IMR-90 (cell line): Measurements from ENCODE around the gene JAK1. TPM values are rescaled to one million over a fixed set of nuclear protein-coding genes. Genes with fewer than 3 reads are reported as not detected.

ENCODE experiments used
- ATAC-seq: fragments of 200-7000 bp; cut with Tn5 transposase; 2 replicates; pipeline ENCODE4 v1.9.1; 2020; ENCODE audit warnings: low read depth, mild to moderate bottlenecking, moderate library complexity
- BruUV-seq: library from RNA; stranded (reverse); fragments of 400-500 nt; replicated peaks from 2 replicates; lab custom pipeline; 2021; lab: Mats Ljungman, UMichigan
- CTCF ChIA-PET: fragments of 300-600 bp; formaldehyde crosslinking; extraction: SDS; loops from one replicate; lab custom pipeline; 2021; ENCODE audit warnings: antibody characterized with exemption; lab: Yijun Ruan, JAX
- POLR2A ChIA-PET: fragments of 300-600 bp; sonication (Branson Sonifier 250); formaldehyde crosslinking; loops from one replicate; lab custom pipeline; 2022; ENCODE audit warnings: antibody characterized with exemption; ENCODE audit not compliant: unreplicated experiment; lab: Charles Lee
- DNase-seq: peaks from one replicate; pipeline ENCODE4 v3.0.0; 2013
- H2AFZ ChIP-seq: replicated peaks from 2 replicates; pipeline ENCODE3; 2013; ENCODE audit warnings: low read length, mild to moderate bottlenecking; ENCODE audit not compliant: poor library complexity
- H2AK5ac ChIP-seq: 2 replicates; pipeline ENCODE4 v1.6.1; 2013; ENCODE audit warnings: low read depth, low read length, inconsistent platforms
- H2AK9ac ChIP-seq: replicated peaks from 2 replicates; pipeline ENCODE3; 2013; ENCODE audit warnings: mild to moderate bottlenecking, low read depth, low read length, moderate library complexity; ENCODE audit not compliant: poor library complexity
- H2BK120ac ChIP-seq: 2 replicates; pipeline ENCODE4 v1.6.1; 2013; ENCODE audit warnings: low read depth, low read length, inconsistent platforms
- H2BK15ac ChIP-seq: 3 replicates; pipeline ENCODE4 v1.6.1; 2013; ENCODE audit warnings: low read depth, low read length, inconsistent platforms
- H2BK20ac ChIP-seq: 2 replicates; pipeline ENCODE4 v1.6.1; 2013; ENCODE audit warnings: low read depth, mild to moderate bottlenecking, inconsistent platforms, low read length, moderate library complexity
- H2BK5ac ChIP-seq: 2 replicates; pipeline ENCODE4 v1.6.1; 2013; ENCODE audit warnings: mild to moderate bottlenecking, low read depth, low read length, inconsistent platforms; ENCODE audit not compliant: poor library complexity, severe bottlenecking
- H3K14ac ChIP-seq: replicated peaks from 2 replicates; pipeline ENCODE4 v1.6.1; 2013; ENCODE audit warnings: low read depth, low read length, inconsistent platforms
- H3K18ac ChIP-seq: 2 replicates; pipeline ENCODE4 v1.6.1; 2013; ENCODE audit warnings: low read depth, low read length, control low read depth
- H3K23ac ChIP-seq: 2 replicates; pipeline ENCODE4 v1.6.1; 2013; ENCODE audit warnings: low read depth, low read length, inconsistent platforms
- H3K27ac ChIP-seq: 2 replicates; pipeline ENCODE4 v1.5.1; 2013; ENCODE audit warnings: mild to moderate bottlenecking, control low read depth, low read length; ENCODE audit not compliant: insufficient read depth
- H3K27me3 ChIP-seq: 2 replicates; pipeline ENCODE4 v1.6.1; 2013; ENCODE audit warnings: low read length; ENCODE audit not compliant: control insufficient read depth, insufficient read depth
- H3K36me3 ChIP-seq: 2 replicates; pipeline ENCODE4 v1.6.1; 2013; ENCODE audit warnings: low read length, mixed read lengths; ENCODE audit not compliant: control insufficient read depth, insufficient read depth
- H3K4ac ChIP-seq: 2 replicates; pipeline ENCODE4 v1.6.1; 2013; ENCODE audit warnings: low read depth, low read length, inconsistent platforms
- H3K4me1 ChIP-seq: 2 replicates; pipeline ENCODE4 v1.6.1; 2013; ENCODE audit warnings: low read length, mixed read lengths; ENCODE audit not compliant: control insufficient read depth, insufficient read depth
- H3K4me2 ChIP-seq: 2 replicates; pipeline ENCODE4 v1.6.1; 2013; ENCODE audit warnings: low read depth, mild to moderate bottlenecking, control low read depth, low read length, moderate library complexity
- H3K4me3 ChIP-seq: 2 replicates; pipeline ENCODE4 v1.5.1; 2013; ENCODE audit warnings: low read depth, mild to moderate bottlenecking, control low read depth, low read length, moderate library complexity; ENCODE audit not compliant: insufficient read depth
- H3K56ac ChIP-seq: 2 replicates; pipeline ENCODE4 v1.6.1; 2013; ENCODE audit warnings: low read length, inconsistent platforms; ENCODE audit not compliant: insufficient read depth; ENCODE audit errors: extremely low read depth
- H3K79me1 ChIP-seq, 2 experiments: 2 replicates each; pipeline ENCODE4 v1.6.1; 2013; ENCODE audit warnings: low read length in 2 of 2, inconsistent platforms in 1 of 2, low read depth in 1 of 2
- H3K9ac ChIP-seq: 2 replicates; pipeline ENCODE4 v1.6.1; 2013; ENCODE audit warnings: low read depth, low read length, control low read depth
- H3K9me1 ChIP-seq: 2 replicates; pipeline ENCODE4 v1.6.1; 2013; ENCODE audit warnings: low read length, inconsistent platforms; ENCODE audit not compliant: insufficient read depth
- H3K9me3 ChIP-seq: 2 replicates; pipeline ENCODE4 v1.6.1; 2013; ENCODE audit warnings: low read length; ENCODE audit not compliant: control insufficient read depth, insufficient read depth
- H4K20me1 ChIP-seq: 2 replicates; pipeline ENCODE4 v1.6.1; 2013; ENCODE audit warnings: low read length, inconsistent platforms; ENCODE audit not compliant: insufficient read depth
- H4K5ac ChIP-seq: 2 replicates; pipeline ENCODE4 v1.6.1; 2013; ENCODE audit warnings: mild to moderate bottlenecking, low read depth, low read length, control low read depth
- H4K8ac ChIP-seq, 2 experiments: 2 replicates each; pipeline ENCODE4 v1.6.1; 2013; ENCODE audit warnings: low read depth in 2 of 2, low read length in 2 of 2, control low read depth in 1 of 2, inconsistent platforms in 1 of 2
- H4K91ac ChIP-seq: 2 replicates; pipeline ENCODE4 v1.6.1; 2013; ENCODE audit warnings: low read depth, low read length, inconsistent platforms; ENCODE audit not compliant: insufficient read depth
- CHD1 ChIP-seq: IDR thresholded peaks from 2 replicates; pipeline ENCODE4 v1.6.1; 2012; ENCODE audit warnings: low read depth, low read length, improper control_type of control experiment
- CTCF ChIP-seq: conservative IDR thresholded peaks from 2 replicates; pipeline ENCODE4 v1.5.1; 2012; ENCODE audit warnings: mild to moderate bottlenecking, low read depth, low read length, improper control_type of control experiment
- FOS ChIP-seq: fragments of 150-350 bp; IDR thresholded peaks from 2 replicates; pipeline ENCODE4 v1.6.1; 2016; ENCODE audit warnings: low read depth, low read length
- MAFK ChIP-seq: IDR thresholded peaks from 2 replicates; pipeline ENCODE4 v1.6.1; 2012; ENCODE audit warnings: low read depth, low read length, improper control_type of control experiment
- POLR2A ChIP-seq: IDR thresholded peaks from 2 replicates; pipeline ENCODE4 v1.6.1; 2012; ENCODE audit warnings: mild to moderate bottlenecking, low read depth, low read length
- RCOR1 ChIP-seq: IDR thresholded peaks from 2 replicates; pipeline ENCODE4 v1.6.1; 2012; ENCODE audit warnings: mild to moderate bottlenecking, low read length, improper control_type of control experiment; ENCODE audit not compliant: insufficient replicate concordance
- RFX5 ChIP-seq: IDR thresholded peaks from 2 replicates; pipeline ENCODE4 v1.8.0; 2012; ENCODE audit warnings: low read depth, mild to moderate bottlenecking, low read length, moderate library complexity
- SMC3 ChIP-seq: fragments of 150-350 bp; IDR thresholded peaks from 2 replicates; pipeline ENCODE4 v1.6.1; 2016; ENCODE audit warnings: low read depth, mild to moderate bottlenecking, antibody characterized with exemption, low read length, moderate library complexity
- USF2 ChIP-seq: fragments of 150-350 bp; IDR thresholded peaks from 2 replicates; pipeline ENCODE4 v1.6.1; 2017; ENCODE audit warnings: mild to moderate bottlenecking, antibody characterized with exemption, low read length, low read depth
- WGBS, 2 experiments: methylation state at CpG; one replicate each; pipeline versions ENCODE4 v1.1.5 to v1.1.7; 2013; ENCODE audit warnings: missing lambda C conversion rate in 2 of 2; ENCODE audit not compliant: insufficient read length in 1 of 2; ENCODE audit errors: extremely low coverage in 2 of 2; 5-methylcytosine and 5-hydroxymethylcytosine counted together
- dilution Hi-C: fragments of 300-500 bp; cut with HindIII; formaldehyde crosslinking; loops from one replicate; pipeline ENCODE4 v1.14.3; 2018; ENCODE audit warnings: low sequenced_read_pairs; ENCODE audit not compliant: unreplicated experiment
- in situ Hi-C: fragments of 300-500 bp; cut with MboI; formaldehyde crosslinking; loops from 3 replicates; pipeline ENCODE4 v1.14.3; 2019; ENCODE audit warnings: low sequenced_read_pairs, inconsistent platforms, mixed read lengths
- intact Hi-C: fragments of 100-400 bp; cut with micrococcal nuclease; formaldehyde crosslinking; loops from 2 replicates; pipeline ENCODE4 v1.10.0; 2022
- polyA plus RNA-seq, 3 experiments: library from polyadenylated mRNA; depleted of rRNA; stranded (reverse); fragments of >200 nt; gene quantifications; 2 replicates each; pipeline ENCODE4 v1.2.3, GENCODE V29; 2012; ENCODE audit warnings: low replicate concordance in 1 of 3
- total RNA-seq: library from RNA; depleted of rRNA; stranded (reverse); fragments of >200 nt; gene quantifications from 2 replicates; pipeline ENCODE4 v1.2.3, GENCODE V29; 2012

JAK1 gene
- total and polyA plus RNA-seq, 2 of the 4 experiments (the other 2 are of a cell fraction), result 76.9 to 103 TPM

- no peak overlapping the region for H3K27ac ChIP-seq
- H3K27me3 ChIP-seq, result no peaks in the 10 kb centered on the region
- no peak overlapping the region for H2BK15ac ChIP-seq
- no peak overlapping the region for H3K4me3 ChIP-seq
- H3K4me2 ChIP-seq, result no peak overlapping the region
- H2AFZ ChIP-seq, result no peak overlapping the region
- H3K9me3 ChIP-seq, result no peaks in the 10 kb centered on the region
- H4K5ac ChIP-seq, result no peak overlapping the region
- no peaks in the 10 kb centered on the region for H3K79me1 ChIP-seq
- no peak overlapping the region for H3K18ac ChIP-seq
- no peak for ATAC-seq
- no peak overlapping the region for H3K56ac ChIP-seq
- intact Hi-C loops, result no loop called here
- H3K9me1 ChIP-seq, result no peaks in the 10 kb centered on the region
- no peak overlapping the region for H2AK5ac ChIP-seq
- BruUV-seq, result no TSS peak
- dilution Hi-C loops, result no loop called here
- no peaks in the 10 kb centered on the region for H4K20me1 ChIP-seq
- H2AK9ac ChIP-seq, result no peak overlapping the region
- no peak overlapping the region for H4K8ac ChIP-seq
- H3K4ac ChIP-seq, result no peak overlapping the region
- no peak for TF ChIP-seq RCOR1
- TF ChIP-seq FOS, result no peak
- TF ChIP-seq SMC3, result no peak
- TF ChIP-seq MAFK, result no peak
- no peak for TF ChIP-seq CHD1
- no peak for TF ChIP-seq CTCF
- TF ChIP-seq RFX5, result no peak
- TF ChIP-seq POLR2A, result no peak
- no peak for TF ChIP-seq USF2
- no peak overlapping the region for H4K91ac ChIP-seq
- no peak overlapping the region for H2BK5ac ChIP-seq
- H3K9ac ChIP-seq, result no peak overlapping the region
- H3K14ac ChIP-seq, result no peak overlapping the region
- ChIA-PET POLR2A (no interaction called here), CTCF (no interaction called here)
- H2BK20ac ChIP-seq, result no peak overlapping the region
- WGBS, 2 experiments, result no CpG with 5 or more reads among the region's 1 CpG
- in situ Hi-C loops, result no loop called here
- H3K4me1 ChIP-seq, result no peaks in the 10 kb centered on the region
- no peak for DNase-seq
- no peak overlapping the region for H3K23ac ChIP-seq
- H2BK120ac ChIP-seq, result no peak overlapping the region
- H3K36me3 ChIP-seq, result no peaks in the 10 kb centered on the region
Measured at GRCh38 chr1:64810001-64810400, 156.3 kb downstream of the JAK1 start.
